Keratinocyte (primary cell): ENCODE data around the gene AGAP1. TPM values are rescaled to one million over a fixed set of nuclear protein-coding genes. Genes with fewer than 3 reads are reported as not detected.

Experiments
- DNase-seq: peaks from one replicate; pipeline ENCODE4 v3.0.0-alpha.2; 2011; ENCODE audit warnings: low read depth, missing footprints, low spot score
- FAIRE-seq: peaks from 2 replicates; lab custom pipeline; 2011; peaks lifted over from hg19 to GRCh38; lab: Jason Lieb, UNC
- H2AFZ ChIP-seq: 2 replicates; pipeline ENCODE4 v1.6.0; 2012; ENCODE audit warnings: low read length, control low read depth, inconsistent platforms; ENCODE audit not compliant: control insufficient read depth
- H3K27ac ChIP-seq: 2 replicates; pipeline ENCODE4 v1.5.1; 2011; ENCODE audit warnings: low read length; ENCODE audit not compliant: control insufficient read depth, insufficient read depth
- H3K27me3 ChIP-seq: 3 replicates; pipeline ENCODE4 v1.6.0; 2011; ENCODE audit warnings: low read length; ENCODE audit not compliant: control insufficient read depth, insufficient read depth; ENCODE audit errors: extremely low read depth
- H3K36me3 ChIP-seq, 2 experiments: 2 replicates in 1 of 2; 3 replicates in 1 of 2; pipeline ENCODE4 v1.5.1; 2011; ENCODE audit warnings: low read length in 2 of 2, mild to moderate bottlenecking in 1 of 2; ENCODE audit not compliant: control insufficient read depth in 2 of 2, insufficient read depth in 2 of 2; ENCODE audit errors: extremely low read depth in 1 of 2
- H3K4me1 ChIP-seq: 3 replicates; pipeline ENCODE4 v1.5.1; 2011; ENCODE audit warnings: low read length; ENCODE audit not compliant: control insufficient read depth, insufficient read depth; ENCODE audit errors: extremely low read depth
- H3K4me2 ChIP-seq: 3 replicates; pipeline ENCODE4 v1.6.0; 2011; ENCODE audit warnings: low read depth, low read length; ENCODE audit not compliant: control insufficient read depth, insufficient read depth; ENCODE audit errors: extremely low read depth
- H3K4me3 ChIP-seq, 3 experiments: fragments of 200-600 bp in 1 of 3; sonication (generic) in 1 of 3; 2 replicates in 2 of 3; 3 replicates in 1 of 3; pipeline ENCODE4 v1.5.1; 2011 to 2016; ENCODE audit warnings: low read length in 3 of 3, mild to moderate bottlenecking in 3 of 3, control low read depth in 2 of 3, inconsistent platforms in 1 of 3, low read depth in 1 of 3, mixed read lengths in 1 of 3, mixed run types in 1 of 3, moderate library complexity in 1 of 3; ENCODE audit not compliant: control insufficient read depth in 2 of 3, insufficient read depth in 2 of 3; ENCODE audit errors: extremely low read depth in 1 of 3
- H3K79me2 ChIP-seq: 2 replicates; pipeline ENCODE4 v1.6.0; 2012; ENCODE audit warnings: low read length; ENCODE audit not compliant: control insufficient read depth, insufficient read depth
- H3K9ac ChIP-seq: 3 replicates; pipeline ENCODE4 v1.6.0; 2011; ENCODE audit warnings: low read length; ENCODE audit not compliant: control insufficient read depth, insufficient read depth; ENCODE audit errors: extremely low read depth
- H3K9me1 ChIP-seq: 3 replicates; pipeline ENCODE4 v1.6.0; 2011; ENCODE audit warnings: low read length; ENCODE audit not compliant: control insufficient read depth, insufficient read depth; ENCODE audit errors: extremely low read depth
- H3K9me3 ChIP-seq: 2 replicates; pipeline ENCODE4 v1.5.1; 2012; ENCODE audit warnings: low read depth, low read length; ENCODE audit not compliant: control insufficient read depth
- H4K20me1 ChIP-seq: 3 replicates; pipeline ENCODE4 v1.6.0; 2011; ENCODE audit warnings: low read length; ENCODE audit not compliant: control insufficient read depth, insufficient read depth; ENCODE audit errors: extremely low read depth
- EZH2 ChIP-seq: IDR thresholded peaks from one replicate; pipeline ENCODE4 v1.6.1; 2012; ENCODE audit warnings: inconsistent platforms, mild to moderate bottlenecking, low read length, moderate library complexity
- dilution Hi-C: fragments of 300-500 bp; cut with MboI; formaldehyde crosslinking; loops from one replicate; pipeline ENCODE4 v1.7.0; 2020; ENCODE audit warnings: low sequenced_read_pairs; ENCODE audit not compliant: extremely low pct_ligation_motif_present
- polyA plus RNA-seq, 5 experiments: library from polyadenylated mRNA; depleted of rRNA in 3 of 5; stranded (reverse) in 3 of 5; stranded (forward) in 1 of 5; unstranded in 1 of 5; fragments of >200 nt; gene quantifications; 1 replicate in 1 of 5; 2 replicates in 3 of 5; 3 replicates in 1 of 5; pipeline versions ENCODE4 v1.2.1 to v1.2.3, GENCODE V29; 2011 to 2012; ENCODE audit warnings: missing spikeins in 2 of 5, low read depth in 1 of 5, low replicate concordance in 1 of 5
- TF ChIP-seq, protein P1 (sequence below), 3 experiments: IDR thresholded peaks in 1 of 3; conservative IDR thresholded peaks in 1 of 3; optimal IDR thresholded peaks in 1 of 3; 2 replicates in 2 of 3; 3 replicates in 1 of 3; pipeline versions ENCODE3 to v1.5.1; 2011; ENCODE audit warnings: low read length in 3 of 3, mild to moderate bottlenecking in 3 of 3, moderate library complexity in 2 of 3, control low read depth in 1 of 3, inconsistent platforms in 1 of 3; ENCODE audit not compliant: insufficient read depth in 2 of 3; ENCODE audit errors: extremely low read depth in 1 of 3

The AGAP1 gene
- polyA plus RNA-seq, 1 donor (not counting 4 experiments of a cell fraction or from before 2014, with no cell fraction given) = 12.6 TPM

DNA sequence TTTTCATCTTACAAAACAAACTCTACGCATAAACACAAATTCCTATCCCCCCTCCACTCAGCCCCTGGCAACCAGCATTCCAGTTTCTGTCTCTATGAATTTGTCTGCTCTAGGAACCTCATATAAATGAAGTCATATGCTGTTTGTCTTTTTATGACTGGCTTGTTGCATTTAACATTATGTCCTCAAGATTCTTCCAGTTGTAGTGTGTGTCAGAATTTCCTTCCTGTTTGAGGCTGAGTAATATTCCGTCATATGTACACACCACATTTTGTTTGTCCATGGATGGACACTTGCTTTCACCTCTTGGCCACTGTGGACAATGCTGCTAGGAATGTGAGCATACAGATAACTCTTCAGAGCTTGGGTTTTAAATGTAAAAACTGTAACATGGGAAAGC, 402.2 kb downstream of the AGAP1 start:
- FAIRE-seq = no peak
- Histone ChIP-seq H3K4me2 (no peak overlapping the region), H3K9me3 (no peaks in the 10 kb centered on the region), H3K9me1 (no peaks in the 10 kb centered on the region), H3K9ac (no peak overlapping the region), H3K79me2 (no peaks in the 10 kb centered on the region), H2AFZ (no peak overlapping the region), H3K36me3 (peaks cover 0 to 4% of the 10 kb centered on the region in 2 experiments), H3K4me3 (no peak overlapping the region), H3K27me3 (no peaks in the 10 kb centered on the region), H3K27ac (no peak overlapping the region), H4K20me1 (no peaks in the 10 kb centered on the region), H3K4me1 (no peaks in the 10 kb centered on the region)
- DNase-seq = no peak
- dilution Hi-C loops = no loop called here
- TF ChIP-seq, protein P1, sequence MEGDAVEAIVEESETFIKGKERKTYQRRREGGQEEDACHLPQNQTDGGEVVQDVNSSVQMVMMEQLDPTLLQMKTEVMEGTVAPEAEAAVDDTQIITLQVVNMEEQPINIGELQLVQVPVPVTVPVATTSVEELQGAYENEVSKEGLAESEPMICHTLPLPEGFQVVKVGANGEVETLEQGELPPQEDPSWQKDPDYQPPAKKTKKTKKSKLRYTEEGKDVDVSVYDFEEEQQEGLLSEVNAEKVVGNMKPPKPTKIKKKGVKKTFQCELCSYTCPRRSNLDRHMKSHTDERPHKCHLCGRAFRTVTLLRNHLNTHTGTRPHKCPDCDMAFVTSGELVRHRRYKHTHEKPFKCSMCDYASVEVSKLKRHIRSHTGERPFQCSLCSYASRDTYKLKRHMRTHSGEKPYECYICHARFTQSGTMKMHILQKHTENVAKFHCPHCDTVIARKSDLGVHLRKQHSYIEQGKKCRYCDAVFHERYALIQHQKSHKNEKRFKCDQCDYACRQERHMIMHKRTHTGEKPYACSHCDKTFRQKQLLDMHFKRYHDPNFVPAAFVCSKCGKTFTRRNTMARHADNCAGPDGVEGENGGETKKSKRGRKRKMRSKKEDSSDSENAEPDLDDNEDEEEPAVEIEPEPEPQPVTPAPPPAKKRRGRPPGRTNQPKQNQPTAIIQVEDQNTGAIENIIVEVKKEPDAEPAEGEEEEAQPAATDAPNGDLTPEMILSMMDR (optimal IDR thresholded peaks at IDR 0.05 in 1 of 3, IDR thresholded peaks at IDR 0.05 in 1 of 3, conservative IDR thresholded peaks at IDR 0.05 in 1 of 3; ENCODE audit: extremely low read depth in 1 of 3, insufficient read depth in 2 of 3, low read length in 3 of 3) = no peak
- no peak for TF ChIP-seq EZH2

DNA sequence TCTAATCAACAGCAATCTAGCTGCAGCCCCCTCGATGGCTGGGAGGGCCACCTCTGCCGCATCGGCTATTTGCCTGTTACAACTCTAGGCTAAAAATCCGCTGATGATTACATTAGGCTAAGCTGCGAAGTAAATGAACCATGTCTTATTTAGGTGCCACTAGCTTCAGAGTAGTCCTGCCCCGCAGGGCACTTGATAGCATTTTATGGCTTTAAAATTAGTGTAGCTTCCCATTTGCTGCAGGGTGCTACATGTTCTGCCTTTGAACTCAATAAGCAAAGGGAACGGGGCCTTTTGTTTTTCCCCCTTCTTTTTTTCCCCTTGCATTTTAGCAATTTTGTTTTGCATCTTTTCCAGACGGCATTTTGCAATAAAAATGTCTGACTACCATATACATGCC, 404.1 kb downstream of the AGAP1 start:
- H3K9me1 ChIP-seq = no peaks in the 10 kb centered on the region
- H4K20me1 ChIP-seq = no peaks in the 10 kb centered on the region
- no peak for TF ChIP-seq EZH2
- TF ChIP-seq, protein P1 (optimal IDR thresholded peaks at IDR 0.05 in 1 of 3, IDR thresholded peaks at IDR 0.05 in 1 of 3, conservative IDR thresholded peaks at IDR 0.05 in 1 of 3; ENCODE audit: extremely low read depth in 1 of 3, insufficient read depth in 2 of 3, low read length in 3 of 3) = no peak
- no peaks in the 10 kb centered on the region for H3K9me3 ChIP-seq
- H3K27ac ChIP-seq = no peak overlapping the region
- no peaks in the 10 kb centered on the region for H3K4me1 ChIP-seq
- no peak overlapping the region for H3K4me3 ChIP-seq
- DNase-seq (no peak), FAIRE-seq (no peak)
- no peaks in the 10 kb centered on the region for H3K79me2 ChIP-seq
- peaks cover 0 to 4% of the 10 kb centered on the region in 2 experiments for H3K36me3 ChIP-seq
- no peak overlapping the region for H3K9ac ChIP-seq
- dilution Hi-C loops = no loop called here
- no peak overlapping the region for H3K4me2 ChIP-seq
- no peaks in the 10 kb centered on the region for H3K27me3 ChIP-seq
- H2AFZ ChIP-seq = no peak overlapping the region
